ENCODE measurements around the gene CRYBA2. TPM values are rescaled to one million over a fixed set of nuclear protein-coding genes. Genes with fewer than 3 reads are reported as not detected.

Gene CRYBA2
- total RNA-seq, 1 experiment from 2014 or later = not detected

GRCh38 chr2:218985021-218985324 is 8.2 kb downstream of the CRYBA2 start, which contains the start of gene FEV:
FEV (minus strand) TSS chr2:218985184; CDS start chr2:218985075, 109 bp downstream.
- no peak for DNase-seq
- Histone ChIP-seq H3K4me3 (ENCODE audit: insufficient read depth, low read depth, low read length) (peak within 1 kb of the TSS; percentile 26), H3K27me3 (ENCODE audit: control insufficient read depth, insufficient read depth, low read length) (peaks cover 97% of the 10 kb centered on the region), H3K36me3 (replicated peaks; ENCODE audit: control insufficient read depth, insufficient read depth, low read length) (no peaks in the 10 kb centered on the region)

GRCh38 chr2:218984239-218985020 is 8.8 kb downstream of the CRYBA2 start:
- Histone ChIP-seq H3K27me3 (ENCODE audit: control insufficient read depth, insufficient read depth, low read length) (peaks cover 97% of the 10 kb centered on the region), H3K4me3 (ENCODE audit: insufficient read depth, low read depth, low read length) (peak overlapping the region; percentile 1), H3K36me3 (replicated peaks; ENCODE audit: control insufficient read depth, insufficient read depth, low read length) (no peaks in the 10 kb centered on the region)
- peak; percentile 84 for DNase-seq

- Histone ChIP-seq H3K4me3 (ENCODE audit: insufficient read depth, low read depth, low read length) (no peak overlapping the region), H3K27me3 (ENCODE audit: control insufficient read depth, insufficient read depth, low read length) (peaks cover 93% of the 10 kb centered on the region), H3K36me3 (replicated peaks; ENCODE audit: control insufficient read depth, insufficient read depth, low read length) (no peaks in the 10 kb centered on the region)
- DNase-seq = no peak
Observed at GRCh38 chr2:218983934-218984238, 9.3 kb downstream of the CRYBA2 start.

GRCh38 chr2:218983263-218983933 is 9.8 kb downstream of the CRYBA2 start:
- Histone ChIP-seq H3K36me3 (replicated peaks; ENCODE audit: control insufficient read depth, insufficient read depth, low read length) (no peaks in the 10 kb centered on the region), H3K4me3 (ENCODE audit: insufficient read depth, low read depth, low read length) (no peak overlapping the region), H3K27me3 (ENCODE audit: control insufficient read depth, insufficient read depth, low read length) (peaks cover 93% of the 10 kb centered on the region)
- peak; percentile 69 for DNase-seq

- no peaks in the 10 kb centered on the region for H3K36me3 ChIP-seq (replicated peaks; ENCODE audit: control insufficient read depth, insufficient read depth, low read length)
- peaks cover 88% of the 10 kb centered on the region for H3K27me3 ChIP-seq (ENCODE audit: control insufficient read depth, insufficient read depth, low read length)
- no peak overlapping the region for H3K4me3 ChIP-seq (ENCODE audit: insufficient read depth, low read depth, low read length)
- peak; percentile 33 for DNase-seq
Observed at GRCh38 chr2:218982586-218983262, 10.5 kb downstream of the CRYBA2 start.

- DNase-seq = peak; percentile 71
- H3K27me3 ChIP-seq (ENCODE audit: control insufficient read depth, insufficient read depth, low read length) = peaks cover 88% of the 10 kb centered on the region
- H3K36me3 ChIP-seq (replicated peaks; ENCODE audit: control insufficient read depth, insufficient read depth, low read length) = no peaks in the 10 kb centered on the region
- no peak overlapping the region for H3K4me3 ChIP-seq (ENCODE audit: insufficient read depth, low read depth, low read length)
Observed at GRCh38 chr2:218981881-218982585, 11.2 kb downstream of the CRYBA2 start.

GRCh38 chr2:218981390-218981880 is 11.8 kb downstream of the CRYBA2 start:
- H3K27me3 ChIP-seq (ENCODE audit: control insufficient read depth, insufficient read depth, low read length) = peaks cover 88% of the 10 kb centered on the region
- H3K4me3 ChIP-seq (ENCODE audit: insufficient read depth, low read depth, low read length) = no peak overlapping the region
- no peaks in the 10 kb centered on the region for H3K36me3 ChIP-seq (replicated peaks; ENCODE audit: control insufficient read depth, insufficient read depth, low read length)
- peak; percentile 78 for DNase-seq

- peaks cover 88% of the 10 kb centered on the region for H3K27me3 ChIP-seq (ENCODE audit: control insufficient read depth, insufficient read depth, low read length)
- peak overlapping the region; percentile 8; the same call in 1 of the 2 replicates for H3K4me3 ChIP-seq (ENCODE audit: insufficient read depth, low read depth, low read length)
- DNase-seq = peak; percentile 59
- no peaks in the 10 kb centered on the region for H3K36me3 ChIP-seq (replicated peaks; ENCODE audit: control insufficient read depth, insufficient read depth, low read length)
Observed at GRCh38 chr2:218980735-218981389, 12.4 kb downstream of the CRYBA2 start.

GRCh38 chr2:218979846-218980734 is 13.1 kb downstream of the CRYBA2 start:
- H3K4me3 ChIP-seq (ENCODE audit: insufficient read depth, low read depth, low read length) = peak overlapping the region; percentile 27; the same call in 1 of the 2 replicates

GRCh38 chr2:218975060-218975777 is 18.0 kb downstream of the CRYBA2 start:
- H3K36me3 ChIP-seq (replicated peaks; ENCODE audit: control insufficient read depth, insufficient read depth, low read length) = no peaks in the 10 kb centered on the region
- H3K4me3 ChIP-seq (ENCODE audit: insufficient read depth, low read depth, low read length) = no peak overlapping the region
- H3K27me3 ChIP-seq (ENCODE audit: control insufficient read depth, insufficient read depth, low read length) = peaks cover 47% of the 10 kb centered on the region
- DNase-seq = peak; percentile 3

More at GRCh38 chr2:218979846-218980734, 13.1 kb downstream of the CRYBA2 start:
- peak; percentile 90 for DNase-seq
- H3K36me3 ChIP-seq (replicated peaks; ENCODE audit: control insufficient read depth, insufficient read depth, low read length) = no peaks in the 10 kb centered on the region
- peaks cover 80% of the 10 kb centered on the region for H3K27me3 ChIP-seq (ENCODE audit: control insufficient read depth, insufficient read depth, low read length)

GRCh38 chr2:218970894-218971293 is 22.3 kb downstream of the CRYBA2 start:
- no peaks in the 10 kb centered on the region for H3K36me3 ChIP-seq (replicated peaks; ENCODE audit: control insufficient read depth, insufficient read depth, low read length)
- DNase-seq = no peak
- H3K27me3 ChIP-seq (ENCODE audit: control insufficient read depth, insufficient read depth, low read length) = peaks cover 14% of the 10 kb centered on the region

GRCh38 chr2:218964041-218964771 is 29.0 kb downstream of the CRYBA2 start:
- Histone ChIP-seq H3K36me3 (replicated peaks; ENCODE audit: control insufficient read depth, insufficient read depth, low read length) (no peaks in the 10 kb centered on the region), H3K4me3 (ENCODE audit: insufficient read depth, low read depth, low read length) (no peak overlapping the region), H3K27me3 (ENCODE audit: control insufficient read depth, insufficient read depth, low read length) (peaks cover 31% of the 10 kb centered on the region)
- DNase-seq = no peak

More at GRCh38 chr2:218970894-218971293, 22.3 kb downstream of the CRYBA2 start:
- H3K4me3 ChIP-seq (ENCODE audit: insufficient read depth, low read depth, low read length) = no peak overlapping the region
